HEK293 (cell line): ENCODE results near the gene HTT.

ENCODE experiments used
- CTCF ChIA-PET: fragments of 350-600 bp; formaldehyde crosslinking; extraction: SDS; loops from one replicate; lab custom pipeline; 2021; ENCODE audit warnings: antibody characterized with exemption; lab: Yijun Ruan, JAX
- POLR2A ChIA-PET: fragments of 300-600 bp; formaldehyde crosslinking; extraction: SDS; loops from one replicate; lab custom pipeline; 2020; ENCODE audit warnings: antibody characterized with exemption, inconsistent platforms; lab: Yijun Ruan, JAX
- H3K27ac ChIP-seq: fragments of 200-500 bp; sonication (Bioruptor generic); 2 replicates; pipeline ENCODE4 v1.5.1; 2014; ENCODE audit warnings: low read depth, low read length, control low read depth, inconsistent platforms; ENCODE audit errors: extremely low read depth
- H3K36me3 ChIP-seq, 2 experiments: fragments of 200-500 bp in 1 of 2; sonication (Bioruptor generic) in 1 of 2; 1 replicate in 1 of 2; 2 replicates in 1 of 2; pipeline ENCODE4 v1.5.1; 2014 to 2017; ENCODE audit warnings: inconsistent platforms in 2 of 2, low read length in 2 of 2; ENCODE audit not compliant: control insufficient read depth in 2 of 2, insufficient read depth in 1 of 2
- H3K4me1 ChIP-seq: fragments of 200-500 bp; sonication (Bioruptor generic); 2 replicates; pipeline ENCODE4 v1.5.1; 2014; ENCODE audit warnings: mild to moderate bottlenecking, low read length, inconsistent platforms; ENCODE audit not compliant: control insufficient read depth, insufficient read depth
- H3K4me3 ChIP-seq: 2 replicates; pipeline ENCODE4 v1.5.1; 2011; ENCODE audit warnings: low read depth, mild to moderate bottlenecking, control low read depth, low read length, moderate library complexity
- H3K9me3 ChIP-seq: fragments of 200-500 bp; sonication (Bioruptor generic); 2 replicates; pipeline ENCODE4 v1.5.1; 2014; ENCODE audit warnings: low read depth, low read length, inconsistent platforms; ENCODE audit not compliant: control insufficient read depth, insufficient read depth
- GLI4 ChIP-seq: fragments of 450-650 bp; formaldehyde crosslinking; IDR thresholded peaks from 2 replicates; pipeline ENCODE4 v1.5.1; 2016; ENCODE audit warnings: missing biosample characterization, missing genetic modification characterization
- GLIS2 ChIP-seq: fragments of 450-650 bp; formaldehyde crosslinking; IDR thresholded peaks from 2 replicates; pipeline ENCODE4 v1.5.1; 2016; ENCODE audit warnings: missing biosample characterization, missing genetic modification characterization
- INSM2 ChIP-seq: fragments of 450-650 bp; formaldehyde crosslinking; IDR thresholded peaks from 2 replicates; pipeline ENCODE4 v1.5.1; 2016; ENCODE audit warnings: missing biosample characterization, missing genetic modification characterization
- PRDM2 ChIP-seq: fragments of 450-650 bp; formaldehyde crosslinking; IDR thresholded peaks from 2 replicates; pipeline ENCODE4 v1.5.1; 2016; ENCODE audit warnings: missing biosample characterization, missing genetic modification characterization, borderline replicate concordance
- WT1 ChIP-seq: fragments of 450-650 bp; formaldehyde crosslinking; IDR thresholded peaks from 2 replicates; pipeline ENCODE4 v1.5.1; 2016; ENCODE audit warnings: missing biosample characterization, missing genetic modification characterization
- ZBTB48 ChIP-seq: fragments of 450-650 bp; formaldehyde crosslinking; IDR thresholded peaks from 2 replicates; pipeline ENCODE4 v1.5.1; 2016; ENCODE audit warnings: missing biosample characterization, missing genetic modification characterization
- ZBTB6 ChIP-seq: fragments of 450-650 bp; formaldehyde crosslinking; IDR thresholded peaks from 2 replicates; pipeline ENCODE4 v1.5.1; 2017; ENCODE audit warnings: missing biosample characterization, missing genetic modification characterization
- ZNF112 ChIP-seq: fragments of 450-650 bp; formaldehyde crosslinking; IDR thresholded peaks from 2 replicates; pipeline ENCODE4 v1.5.0; 2017; ENCODE audit warnings: missing biosample characterization, missing genetic modification characterization
- ZNF121 ChIP-seq: fragments of 450-650 bp; formaldehyde crosslinking; IDR thresholded peaks from 2 replicates; pipeline ENCODE4 v1.5.1; 2016; ENCODE audit warnings: missing biosample characterization, missing genetic modification characterization
- ZNF148 ChIP-seq: fragments of 450-650 bp; formaldehyde crosslinking; IDR thresholded peaks from 2 replicates; pipeline ENCODE4 v1.5.0; 2017; ENCODE audit warnings: missing biosample characterization, missing genetic modification characterization, borderline replicate concordance
- ZNF211 ChIP-seq: fragments of 450-650 bp; formaldehyde crosslinking; IDR thresholded peaks from 2 replicates; pipeline ENCODE4 v1.5.1; 2016; ENCODE audit warnings: low read depth, missing biosample characterization, missing genetic modification characterization
- ZNF302 ChIP-seq: fragments of 450-650 bp; formaldehyde crosslinking; IDR thresholded peaks from 2 replicates; pipeline ENCODE4 v1.5.1; 2016; ENCODE audit warnings: missing biosample characterization, missing genetic modification characterization, low read depth
- ZNF324 ChIP-seq: fragments of 450-650 bp; formaldehyde crosslinking; IDR thresholded peaks from 2 replicates; pipeline ENCODE4 v1.5.1; 2016; ENCODE audit warnings: missing biosample characterization, missing genetic modification characterization
- ZNF354C ChIP-seq: fragments of 450-650 bp; formaldehyde crosslinking; IDR thresholded peaks from 2 replicates; pipeline ENCODE4 v1.5.1; 2016; ENCODE audit warnings: missing biosample characterization, missing genetic modification characterization, low read depth, borderline replicate concordance
- ZNF391 ChIP-seq: fragments of 450-650 bp; formaldehyde crosslinking; IDR thresholded peaks from 2 replicates; pipeline ENCODE4 v1.5.1; 2016; ENCODE audit warnings: low read depth, missing biosample characterization, missing genetic modification characterization, borderline replicate concordance
- ZNF488 ChIP-seq: fragments of 450-650 bp; formaldehyde crosslinking; IDR thresholded peaks from 2 replicates; pipeline ENCODE4 v1.5.1; 2016; ENCODE audit warnings: missing biosample characterization, missing genetic modification characterization
- ZNF510 ChIP-seq: fragments of 450-650 bp; formaldehyde crosslinking; IDR thresholded peaks from 2 replicates; pipeline ENCODE4 v1.5.1; 2018; ENCODE audit warnings: mild to moderate bottlenecking, missing genetic modification characterization, missing biosample characterization; ENCODE audit not compliant: insufficient replicate concordance
- ZNF645 ChIP-seq: fragments of 450-650 bp; formaldehyde crosslinking; IDR thresholded peaks from 2 replicates; pipeline ENCODE4; 2016; ENCODE audit warnings: missing biosample characterization, missing genetic modification characterization
- ZNF777 ChIP-seq: fragments of 450-650 bp; formaldehyde crosslinking; IDR thresholded peaks from 2 replicates; pipeline ENCODE4 v1.5.1; 2017; ENCODE audit warnings: missing biosample characterization, missing genetic modification characterization, borderline replicate concordance
- ZNF792 ChIP-seq: fragments of 450-650 bp; formaldehyde crosslinking; IDR thresholded peaks from 2 replicates; pipeline ENCODE4 v1.5.1; 2016; ENCODE audit warnings: missing biosample characterization, missing genetic modification characterization
- ZSCAN30 ChIP-seq: fragments of 450-650 bp; IDR thresholded peaks from 2 replicates; pipeline ENCODE4 v1.5.1; 2018; ENCODE audit warnings: missing biosample characterization, mild to moderate bottlenecking, missing genetic modification characterization, moderate library complexity

The HTT gene

GRCh38 chr4:3046162-3046561 is 28.3 kb upstream of the HTT start:
- no peak overlapping the region for H3K27ac ChIP-seq
- POLR2A ChIA-PET: no interaction called here
- TF ChIP-seq ZNF302 (tag by site-specific recombination) (no peak), ZNF391 (tag by site-specific recombination) (no peak), ZNF112 (tag by site-specific recombination) (no peak), ZBTB48 (no peak), ZNF488 (tag by site-specific recombination) (no peak)
- TF ChIP-seq, all 188 proteins: peak for 0
- Histone ChIP-seq H3K9me3 (no peaks in the 10 kb centered on the region), H3K4me1 (no peaks in the 10 kb centered on the region), H3K4me3 (no peak overlapping the region), H3K36me3 (no peaks in the 10 kb centered on the region)
- CTCF ChIA-PET: interaction anchor here (0.7 to 1.4 kb wide), 3 partner anchors 59 to 82 kb away, joined by 3 to 4 read pairs (median 3); no protein-coding TSS in a partner anchor

- ChIA-PET CTCF (interaction anchor here (0.6 to 1.4 kb wide), 10 partner anchors 10 to 434 kb away, joined by 3 to 5 read pairs (median 4); no protein-coding TSS in a partner anchor), POLR2A (no interaction called here)
- Histone ChIP-seq H3K36me3 (no peaks in the 10 kb centered on the region), H3K9me3 (no peaks in the 10 kb centered on the region), H3K27ac (no peak overlapping the region), H3K4me3 (no peak overlapping the region), H3K4me1 (no peaks in the 10 kb centered on the region)
- TF ChIP-seq GLIS2 (tag by site-specific recombination) (no peak), ZNF211 (tag by site-specific recombination) (no peak), ZBTB6 (no peak), ZNF121 (tag by site-specific recombination) (no peak), ZNF148 (tag by site-specific recombination) (no peak), INSM2 (no peak), ZSCAN30 (tag by site-specific recombination) (no peak), ZNF354C (tag by site-specific recombination) (no peak), ZNF792 (tag by site-specific recombination) (no peak), ZNF324 (no peak), ZNF777 (no peak), ZNF645 (tag by site-specific recombination) (no peak), WT1 (tag by site-specific recombination) (no peak), PRDM2 (tag by site-specific recombination) (no peak), GLI4 (tag by site-specific recombination) (no peak), ZNF510 (tag by site-specific recombination) (no peak)
Measured at GRCh38 chr4:3046623-3047022, 27.9 kb upstream of the HTT start.
